Astrocyte of the cerebellum (primary cell): ENCODE data around the gene HNRNPAB.

Experiments
- DNase-seq: peaks from one replicate; pipeline ENCODE4 v3.0.0-alpha.2; 2011; ENCODE audit warnings: low read depth
- H3K4me3 ChIP-seq: 2 replicates; pipeline ENCODE4 v1.5.1; 2011; ENCODE audit warnings: mild to moderate bottlenecking, low read depth, low read length, moderate library complexity
- CTCF ChIP-seq: IDR thresholded peaks from 2 replicates; pipeline ENCODE4 v1.5.1; 2012; ENCODE audit warnings: low read length, low read depth, moderate library complexity, mild to moderate bottlenecking; ENCODE audit errors: missing control alignments
- in situ Hi-C: cut with HindIII; loops from 2 replicates; pipeline ENCODE4 v1.10.0; 2017; ENCODE audit warnings: low sequenced_read_pairs

Gene HNRNPAB

DNA sequence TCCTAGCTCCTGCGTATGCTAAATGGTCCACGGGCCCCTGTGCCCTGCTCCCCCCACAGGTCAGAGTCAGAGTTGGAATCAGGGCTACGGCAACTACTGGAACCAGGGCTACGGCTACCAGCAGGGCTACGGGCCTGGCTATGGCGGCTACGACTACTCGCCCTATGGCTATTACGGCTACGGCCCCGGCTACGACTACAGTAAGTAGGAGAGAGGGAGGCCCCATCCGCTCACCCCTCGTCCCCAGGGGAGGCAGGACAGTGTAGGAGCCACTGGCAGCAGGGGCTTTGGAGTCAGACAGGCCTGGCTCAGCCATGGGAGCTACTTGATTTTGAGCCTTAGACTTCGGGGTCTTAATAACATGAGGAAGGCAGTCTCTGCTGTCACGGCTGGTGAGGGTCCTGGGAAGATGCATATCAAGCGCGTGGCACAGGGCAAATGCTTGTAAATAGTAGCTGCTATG lies 5.8 kb downstream of the HNRNPAB start:
- H3K4me3 ChIP-seq: no peak overlapping the region
- DNase-seq: no peak
- in situ Hi-C loops: no loop called here
- no peak for TF ChIP-seq CTCF

- no peak for TF ChIP-seq CTCF
Observed at GRCh38 chr5:178210686-178211085, 6.4 kb downstream of the HNRNPAB start.

DNA sequence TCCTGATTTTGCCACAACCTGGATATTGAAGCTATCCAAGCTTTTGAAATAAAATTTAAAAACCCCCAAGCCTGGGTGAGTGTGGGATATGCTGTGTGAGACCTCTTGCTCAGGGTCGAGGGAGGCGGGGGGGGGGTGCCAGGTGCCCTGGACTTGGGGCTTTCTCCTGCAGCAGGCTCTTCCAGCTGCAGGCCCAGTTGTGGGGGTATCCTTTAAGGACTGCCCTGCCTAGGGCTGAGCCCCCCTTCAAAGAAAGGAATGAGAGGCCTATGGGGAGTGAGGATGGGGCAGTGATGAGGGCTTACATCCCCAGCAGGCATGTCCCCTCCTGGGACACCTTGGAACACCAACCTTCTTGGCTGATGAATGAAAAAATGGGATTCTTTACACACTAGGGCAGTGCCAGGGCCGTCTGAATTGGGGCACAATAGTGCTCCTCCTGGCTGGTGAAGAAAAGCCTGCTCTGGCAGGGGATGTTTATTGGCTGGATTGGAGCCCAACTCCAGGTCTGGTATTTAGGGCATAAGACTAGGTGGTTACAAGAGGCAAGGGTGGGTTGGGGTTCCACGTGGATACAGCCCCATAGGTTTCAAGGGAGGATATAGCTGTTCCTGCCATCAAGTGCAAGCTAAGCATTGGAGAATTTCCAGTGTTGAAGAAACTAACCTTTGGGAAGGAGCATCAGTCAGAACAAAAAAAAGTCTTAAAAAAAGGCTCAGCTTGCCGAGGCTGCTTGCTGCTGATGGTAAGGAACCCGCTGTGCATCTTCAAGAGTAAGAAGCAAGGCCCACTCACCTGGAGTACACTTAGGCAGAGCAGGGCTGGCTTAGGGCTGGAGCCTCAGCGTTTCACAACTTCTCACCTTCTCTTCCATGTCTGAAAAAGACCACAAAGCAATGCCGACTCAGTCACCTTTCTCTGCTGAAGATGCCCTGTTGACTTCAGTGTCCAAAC lies 7.0 kb downstream of the HNRNPAB start:
- no peak for TF ChIP-seq CTCF
- DNase-seq: no peak
- in situ Hi-C loops: no loop called here
- H3K4me3 ChIP-seq: no peak overlapping the region

More at GRCh38 chr5:178210686-178211085, 6.4 kb downstream of the HNRNPAB start:
- H3K4me3 ChIP-seq: no peak overlapping the region
- no peak for DNase-seq
- in situ Hi-C loops: no loop called here

DNA sequence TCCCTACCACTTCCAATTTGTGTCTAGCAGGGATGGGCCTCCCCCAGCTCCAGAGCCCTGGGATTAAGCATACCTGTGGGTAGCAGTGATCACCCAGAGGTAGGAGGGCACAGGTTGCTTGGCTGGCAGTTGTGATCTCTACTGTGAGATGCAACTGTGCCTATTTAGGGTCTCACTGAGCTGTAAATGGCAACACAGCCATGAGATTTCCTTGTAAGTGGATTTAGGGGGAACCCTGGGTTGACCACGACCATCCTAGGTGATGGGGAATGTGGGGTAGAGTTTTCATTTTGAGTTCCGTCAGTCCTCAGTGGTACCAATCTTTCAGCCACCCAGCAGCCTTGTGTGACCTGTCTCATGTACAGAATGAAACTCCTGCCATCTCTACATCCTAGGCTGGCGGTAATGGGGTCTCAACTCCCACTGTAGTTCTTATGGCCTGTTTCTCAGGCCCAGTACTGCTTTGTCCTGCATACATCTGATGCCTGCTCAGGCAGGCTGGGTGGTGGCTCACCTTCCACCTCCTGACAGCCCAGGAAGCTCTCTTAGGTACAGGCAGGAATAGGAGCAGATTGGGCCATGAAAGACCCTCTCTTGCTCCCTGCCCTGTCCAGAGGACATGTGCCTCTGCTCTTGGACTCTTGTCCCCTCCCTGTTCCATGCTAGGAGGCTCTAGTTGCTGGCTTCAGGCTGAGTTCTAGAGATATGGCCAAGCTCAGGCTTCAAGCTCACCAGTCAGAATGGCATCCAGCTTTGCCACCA lies 8.1 kb downstream of the HNRNPAB start:
- in situ Hi-C loops: no loop called here
- no peak for DNase-seq
- no peak for TF ChIP-seq CTCF

GRCh38 chr5:178213003-178213461 lies 8.7 kb downstream of the HNRNPAB start:
- H3K4me3 ChIP-seq: no peak overlapping the region
- in situ Hi-C loops: no loop called here
- DNase-seq: no peak
- no peak for TF ChIP-seq CTCF

More for the DNA sequence above, 8.1 kb downstream of the HNRNPAB start:
- H3K4me3 ChIP-seq: no peak overlapping the region

GRCh38 chr5:178213748-178214151 lies 9.4 kb downstream of the HNRNPAB start:
- no peak for TF ChIP-seq CTCF
- DNase-seq: no peak
- no peak overlapping the region for H3K4me3 ChIP-seq
- in situ Hi-C loops: no loop called here
